ENCODE data around the gene SDF4. TPM values are rescaled to one million over a fixed set of nuclear protein-coding genes. Genes with fewer than 3 reads are reported as not detected.

The SDF4 gene
- total RNA-seq, 1 experiment from 2014 or later = 139 TPM

DNA sequence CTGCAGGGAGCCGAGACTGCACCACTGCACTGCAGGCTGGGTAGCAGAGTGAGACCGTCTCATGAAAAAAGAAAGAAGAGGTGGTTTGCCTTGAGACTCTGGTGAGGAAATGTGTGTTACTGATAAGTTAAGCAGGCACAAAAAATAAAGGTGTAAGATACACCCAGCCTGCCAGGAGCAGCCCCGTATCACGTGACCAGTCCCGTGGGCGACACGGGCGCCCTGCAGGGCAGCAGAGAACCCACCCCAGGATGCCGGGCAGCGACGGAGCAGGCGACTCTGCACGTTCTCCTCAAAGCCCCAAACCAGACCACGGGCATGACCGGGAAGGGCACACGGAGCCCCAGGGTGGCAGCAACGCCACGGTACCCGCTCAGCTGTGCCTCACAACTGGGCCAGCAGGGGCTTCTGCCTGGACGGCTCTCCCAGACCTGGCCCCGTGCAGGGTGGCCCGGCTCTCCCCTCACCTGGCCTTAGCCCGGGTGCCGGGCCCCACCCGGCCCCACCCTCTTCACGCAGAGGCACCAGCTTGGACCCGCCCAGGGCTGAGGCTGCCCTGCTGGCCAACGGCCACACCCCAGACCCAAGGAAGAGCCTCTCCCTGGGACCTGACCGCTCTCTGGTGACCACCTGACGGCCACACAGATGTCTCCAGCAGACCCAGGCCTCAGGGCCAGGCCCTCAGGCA, 9.8 kb downstream of the SDF4 start:
- Histone ChIP-seq H3K27ac (no peak overlapping the region), H3K9me3 (ENCODE audit: insufficient read depth, low read depth) (no peaks in the 10 kb centered on the region), H3K79me2 (ENCODE audit: low read depth) (peaks cover 12% of the 10 kb centered on the region; the same call in 1 of the 2 replicates), H3K27me3 (ENCODE audit: insufficient read depth, low read depth) (no peaks in the 10 kb centered on the region), H2AFZ (no peak overlapping the region), H3K36me3 (ENCODE audit: low read depth) (no peaks in the 10 kb centered on the region; the same call in 1 of the 2 replicates), H3K9me2 (ENCODE audit: insufficient read depth) (no peaks in the 10 kb centered on the region), H3K4me3 (no peak overlapping the region), H3K4me2 (no peak overlapping the region), H3K4me1 (replicated peaks; ENCODE audit: insufficient read depth) (no peaks in the 10 kb centered on the region), H3F3A (ENCODE audit: insufficient read depth, low read depth) (peaks cover 6% of the 10 kb centered on the region; the same call in 1 of the 2 replicates), H4K20me1 (ENCODE audit: insufficient read depth) (peaks cover 8% of the 10 kb centered on the region)
- TF ChIP-seq EZH2 (IDR thresholded peaks at IDR 0.05; ENCODE audit: low read depth) = no peak
- TF ChIP-seq, protein P1, sequence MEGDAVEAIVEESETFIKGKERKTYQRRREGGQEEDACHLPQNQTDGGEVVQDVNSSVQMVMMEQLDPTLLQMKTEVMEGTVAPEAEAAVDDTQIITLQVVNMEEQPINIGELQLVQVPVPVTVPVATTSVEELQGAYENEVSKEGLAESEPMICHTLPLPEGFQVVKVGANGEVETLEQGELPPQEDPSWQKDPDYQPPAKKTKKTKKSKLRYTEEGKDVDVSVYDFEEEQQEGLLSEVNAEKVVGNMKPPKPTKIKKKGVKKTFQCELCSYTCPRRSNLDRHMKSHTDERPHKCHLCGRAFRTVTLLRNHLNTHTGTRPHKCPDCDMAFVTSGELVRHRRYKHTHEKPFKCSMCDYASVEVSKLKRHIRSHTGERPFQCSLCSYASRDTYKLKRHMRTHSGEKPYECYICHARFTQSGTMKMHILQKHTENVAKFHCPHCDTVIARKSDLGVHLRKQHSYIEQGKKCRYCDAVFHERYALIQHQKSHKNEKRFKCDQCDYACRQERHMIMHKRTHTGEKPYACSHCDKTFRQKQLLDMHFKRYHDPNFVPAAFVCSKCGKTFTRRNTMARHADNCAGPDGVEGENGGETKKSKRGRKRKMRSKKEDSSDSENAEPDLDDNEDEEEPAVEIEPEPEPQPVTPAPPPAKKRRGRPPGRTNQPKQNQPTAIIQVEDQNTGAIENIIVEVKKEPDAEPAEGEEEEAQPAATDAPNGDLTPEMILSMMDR (conservative IDR thresholded peaks at IDR 0.05) = no peak
- no peak for DNase-seq
- ChIA-PET CTCF (no interaction called here), POLR2A (ENCODE audit: unreplicated experiment) (no interaction called here)
- BruUV-seq (replicated peaks) = no TSS peak
- intact Hi-C loops (cut with micrococcal nuclease; ENCODE audit: unreplicated experiment) = no loop called here

DNA sequence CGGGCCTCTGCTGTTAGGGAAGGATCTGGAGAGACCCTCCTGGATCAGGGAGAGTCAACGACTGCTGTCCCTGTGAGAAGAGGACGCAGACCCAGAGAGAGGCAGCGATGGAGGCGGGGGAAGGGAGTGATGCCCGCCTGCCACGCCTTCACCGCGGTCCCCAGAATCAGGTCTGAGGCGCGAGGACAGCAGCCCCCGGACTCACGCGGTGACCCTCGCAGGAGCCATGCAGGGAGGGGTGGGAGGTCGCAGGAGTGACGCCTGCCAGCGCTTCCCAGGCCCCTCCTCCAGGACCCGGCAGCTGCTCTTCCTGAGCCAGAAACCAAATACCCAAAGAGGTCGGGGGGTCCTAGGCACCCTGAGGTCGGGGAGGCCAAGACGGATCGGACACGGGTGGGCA, 11.6 kb downstream of the SDF4 start:
- POLR2A ChIA-PET (ENCODE audit: unreplicated experiment) = no interaction called here
- Histone ChIP-seq H2AFZ (no peak overlapping the region), H3K79me2 (ENCODE audit: low read depth) (0 out of 2 replicates have a peak, but pooled peaks cover 2% of the 10 kb centered on the region), H3K4me3 (no peak overlapping the region), H3K27ac (no peak overlapping the region), H3K4me1 (replicated peaks; ENCODE audit: insufficient read depth) (no peaks in the 10 kb centered on the region), H4K20me1 (ENCODE audit: insufficient read depth) (peaks cover 6% of the 10 kb centered on the region; the same call in 1 of the 2 replicates), H3K36me3 (ENCODE audit: low read depth) (no peaks in the 10 kb centered on the region; the same call in 1 of the 2 replicates), H3K9me3 (ENCODE audit: insufficient read depth, low read depth) (no peaks in the 10 kb centered on the region), H3K27me3 (ENCODE audit: insufficient read depth, low read depth) (no peaks in the 10 kb centered on the region), H3F3A (ENCODE audit: insufficient read depth, low read depth) (peaks cover 6% of the 10 kb centered on the region), H3K9me2 (ENCODE audit: insufficient read depth) (no peaks in the 10 kb centered on the region), H3K4me2 (no peak overlapping the region)
- BruUV-seq (replicated peaks) = no TSS peak
- CTCF ChIA-PET = no interaction called here
- intact Hi-C loops (cut with micrococcal nuclease; ENCODE audit: unreplicated experiment) = no loop called here
- DNase-seq = no peak
- TF ChIP-seq, protein P1 (conservative IDR thresholded peaks at IDR 0.05) = no peak
- TF ChIP-seq EZH2 (IDR thresholded peaks at IDR 0.05; ENCODE audit: low read depth) = no peak

DNA sequence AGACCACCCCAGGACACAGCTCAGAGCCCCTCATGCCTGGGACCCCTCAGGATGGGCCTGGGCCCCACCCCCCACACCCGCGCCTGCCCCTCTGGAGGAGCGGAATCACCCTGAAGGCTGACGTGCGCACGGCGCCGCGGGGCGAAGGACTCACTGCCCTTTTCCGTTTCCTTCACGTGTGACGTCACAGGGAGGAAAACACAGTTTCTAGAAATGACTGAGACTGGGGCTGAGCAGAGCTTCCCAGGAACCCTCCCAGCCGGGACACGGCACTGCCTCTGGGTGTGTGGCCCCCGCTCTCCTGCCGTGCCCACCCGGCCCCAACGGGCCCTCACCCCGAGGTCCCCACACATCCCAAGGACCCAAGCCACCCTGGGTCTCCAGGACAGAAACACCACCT, 12.5 kb downstream of the SDF4 start:
- no peaks in the 10 kb centered on the region; the same call in 1 of the 2 replicates for H3K36me3 ChIP-seq (ENCODE audit: low read depth)
- no peak for DNase-seq
- POLR2A ChIA-PET (ENCODE audit: unreplicated experiment) = no interaction called here
- H3K9me2 ChIP-seq (ENCODE audit: insufficient read depth) = no peaks in the 10 kb centered on the region
- BruUV-seq (replicated peaks) = no TSS peak
- H2AFZ ChIP-seq = no peak overlapping the region
- H3K79me2 ChIP-seq (ENCODE audit: low read depth) = no peaks in the 10 kb centered on the region
- H4K20me1 ChIP-seq (ENCODE audit: insufficient read depth) = peaks cover 5% of the 10 kb centered on the region; the same call in 1 of the 2 replicates
- no peaks in the 10 kb centered on the region for H3K4me1 ChIP-seq (replicated peaks; ENCODE audit: insufficient read depth)
- no peak overlapping the region for H3K4me3 ChIP-seq
- no peak overlapping the region for H3K4me2 ChIP-seq
- TF ChIP-seq EZH2 (IDR thresholded peaks at IDR 0.05; ENCODE audit: low read depth) = no peak
- TF ChIP-seq, protein P1 (conservative IDR thresholded peaks at IDR 0.05) = no peak
- CTCF ChIA-PET = no interaction called here
- intact Hi-C loops (cut with micrococcal nuclease; ENCODE audit: unreplicated experiment) = no loop called here
- H3K27ac ChIP-seq = no peak overlapping the region
- H3K27me3 ChIP-seq (ENCODE audit: insufficient read depth, low read depth) = no peaks in the 10 kb centered on the region
- H3K9me3 ChIP-seq (ENCODE audit: insufficient read depth, low read depth) = no peaks in the 10 kb centered on the region
- peaks cover 6% of the 10 kb centered on the region for H3F3A ChIP-seq (ENCODE audit: insufficient read depth, low read depth)
